Activated CD8-positive, alpha-beta memory T cell treated with anti-CD3 and anti-CD28 coated beads, Interleukin-2, amount 50 U/mL, for 1 hour (primary cell): Measurements from ENCODE around the gene CORO2B.

Experiments used
- DNase-seq: peaks from one replicate; pipeline ENCODE4 v3.0.0-alpha.2; 2020; ENCODE audit errors: extremely low read depth

The CORO2B gene

DNA sequence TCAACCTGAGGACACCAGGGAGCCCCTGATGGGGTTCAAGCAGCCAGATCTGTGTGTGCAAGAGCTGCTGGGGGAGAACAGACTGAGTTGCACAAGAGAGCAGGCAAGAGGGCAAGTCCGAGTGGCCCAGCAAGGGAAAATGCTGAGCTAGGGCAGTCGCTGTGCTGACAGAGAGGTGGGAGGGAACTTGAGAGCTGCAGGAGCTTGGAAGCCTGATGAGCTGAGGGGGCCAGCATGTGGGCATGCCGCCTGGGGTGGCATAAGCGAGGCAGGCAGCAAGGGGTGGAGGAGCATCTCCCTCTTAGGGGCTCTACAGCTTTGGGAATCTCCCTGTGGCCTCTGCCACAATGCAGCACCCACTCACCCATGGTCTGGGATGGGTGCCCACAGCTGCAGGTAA is 4.7 kb upstream of the CORO2B start:
- DNase-seq = no peak

DNA sequence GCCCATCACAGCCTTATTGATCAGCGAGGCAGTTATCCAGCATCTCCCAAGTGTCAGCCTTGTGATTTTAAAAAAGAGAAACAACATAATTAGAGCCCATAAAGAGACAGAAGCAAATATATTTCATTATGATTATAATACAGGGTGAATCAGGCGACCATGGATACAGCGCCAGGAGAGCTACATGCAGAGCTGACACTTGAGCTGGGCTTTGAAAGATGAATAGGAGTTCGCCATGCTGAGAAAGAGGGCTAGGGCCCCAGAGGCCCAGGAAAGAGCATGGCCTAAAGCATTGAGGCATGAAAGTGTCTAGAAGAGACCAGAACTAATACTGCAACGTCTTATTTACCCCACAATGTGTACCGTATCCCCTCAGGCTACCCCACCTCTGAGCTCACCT is 4.2 kb upstream of the CORO2B start:
- no peak for DNase-seq

DNA sequence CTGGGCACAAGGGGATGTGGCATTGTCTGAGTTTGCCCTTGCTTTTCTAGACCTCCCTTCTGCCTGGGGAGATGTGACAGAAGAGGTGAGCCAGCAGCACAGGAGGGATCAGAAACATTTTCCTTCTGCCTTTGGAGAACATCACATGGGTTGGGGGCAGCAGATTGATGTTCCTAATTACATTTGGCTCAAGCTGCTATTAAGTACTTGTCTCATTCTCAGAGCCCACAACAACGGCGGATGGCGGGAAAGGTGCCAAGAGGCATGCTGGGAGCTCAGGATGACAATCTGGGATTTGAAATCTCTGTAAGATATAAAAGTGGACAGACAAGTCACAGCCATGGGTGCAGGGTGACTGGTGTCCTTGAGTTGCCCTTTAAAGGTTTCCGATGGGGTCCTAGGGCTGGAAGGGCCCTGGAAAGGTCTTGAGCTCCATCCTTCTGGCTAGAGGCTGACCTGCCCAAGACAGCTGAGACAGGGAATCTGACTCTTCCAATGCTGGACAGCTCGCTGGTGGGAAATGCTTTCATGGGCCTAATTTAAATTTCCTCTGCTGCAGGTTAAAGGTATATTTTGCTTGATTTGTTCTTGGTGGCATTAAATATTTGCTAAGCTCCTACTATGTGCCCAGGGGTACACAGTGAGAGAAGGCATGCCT is 2.4 kb upstream of the CORO2B start:
- DNase-seq = no peak

DNA sequence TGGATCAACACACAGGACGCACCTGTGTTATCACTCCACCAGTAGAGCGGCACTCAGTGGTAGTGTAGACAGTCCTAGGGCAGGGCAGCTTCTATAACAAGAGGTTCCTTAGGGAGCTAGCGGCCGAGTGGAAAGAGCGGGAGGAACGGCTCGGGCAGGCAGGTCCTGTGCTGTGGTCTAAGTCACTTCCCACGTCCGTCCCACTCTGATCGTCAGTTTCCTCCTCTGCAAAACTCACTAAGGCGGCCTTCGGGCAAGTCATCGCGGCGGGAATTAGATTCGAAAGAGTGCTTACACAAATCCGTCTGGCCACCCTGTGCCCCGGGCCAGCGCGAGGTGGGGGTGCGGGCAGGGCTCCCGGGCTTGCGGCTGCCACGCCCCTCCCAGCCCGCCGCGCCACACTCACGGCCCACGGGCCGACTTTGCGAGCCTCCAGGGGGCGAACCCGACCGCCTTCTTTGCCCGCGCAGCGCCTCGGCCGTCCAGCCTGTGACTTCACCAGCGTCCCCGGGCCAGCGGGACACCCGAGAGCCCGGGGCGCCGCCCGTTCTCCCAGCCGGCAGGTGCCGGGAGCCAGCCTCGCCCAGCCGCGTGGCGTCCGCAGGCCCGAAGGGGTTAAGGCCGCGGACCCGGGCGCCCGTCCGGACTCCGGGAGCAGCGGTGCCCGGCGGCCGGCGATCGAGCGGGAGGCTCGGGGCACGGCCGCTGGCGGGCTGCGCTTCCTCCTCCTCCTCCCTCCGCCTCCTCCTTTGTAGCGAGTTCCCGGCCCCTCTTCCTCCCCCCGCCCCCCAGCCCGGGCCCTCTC is 416 bp upstream of the CORO2B start:
- no peak for DNase-seq

DNA sequence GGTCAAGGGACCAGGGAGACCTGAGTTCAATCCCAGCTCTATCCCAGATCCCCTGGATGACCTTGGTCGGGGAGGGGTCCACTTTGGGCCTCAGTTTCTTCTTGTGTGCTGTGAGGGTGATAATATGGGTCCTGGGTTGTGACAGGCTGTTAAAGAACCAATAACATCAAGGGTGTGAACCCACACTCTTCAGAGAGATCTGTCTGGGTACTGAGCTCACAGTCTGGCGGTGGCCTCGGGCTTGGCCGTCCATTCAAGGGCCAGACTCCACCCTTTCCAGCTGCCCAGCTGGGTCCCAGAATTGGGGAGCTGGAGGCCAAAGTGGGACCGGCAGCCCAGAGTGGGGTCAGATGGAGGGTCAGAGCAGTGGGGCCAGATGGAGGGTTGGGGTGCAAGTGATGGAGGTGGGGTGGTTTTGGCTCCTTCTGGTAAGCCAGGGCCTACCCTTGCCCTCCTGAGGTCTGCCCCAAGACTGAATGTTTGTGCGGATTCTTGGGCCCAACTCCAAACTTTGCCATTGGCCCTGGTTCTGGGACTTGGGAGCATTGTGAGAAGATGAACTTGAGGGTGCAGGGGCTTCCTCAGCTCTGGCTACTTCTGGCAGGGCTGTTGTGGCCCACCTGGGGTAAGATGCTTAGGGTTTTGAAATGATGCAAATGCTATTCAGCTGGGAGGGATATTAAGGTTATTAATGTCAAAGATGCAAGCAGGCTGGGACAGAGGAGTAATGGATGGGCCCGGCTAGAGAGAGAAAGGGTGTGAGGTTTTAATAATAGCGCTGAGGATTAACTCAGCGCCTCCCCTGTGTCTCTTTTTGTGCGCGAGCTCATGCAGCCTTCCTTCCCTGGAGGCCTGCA is 1.5 kb downstream of the CORO2B start:
- DNase-seq = no peak

DNA sequence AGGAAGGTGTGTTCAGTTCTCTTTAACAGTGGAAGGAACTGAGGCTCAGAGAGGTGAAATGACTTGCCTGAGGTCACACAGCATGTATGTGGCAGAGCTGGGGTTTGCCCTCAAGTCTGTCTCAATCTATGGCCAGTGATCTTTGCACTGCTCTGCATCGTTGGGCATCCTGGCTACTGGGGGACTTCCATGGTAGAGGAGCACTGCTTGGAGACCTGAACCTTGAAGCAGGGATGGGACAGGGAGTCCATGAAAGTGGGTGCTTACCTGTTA is 2.0 kb downstream of the CORO2B start:
- DNase-seq = no peak

DNA sequence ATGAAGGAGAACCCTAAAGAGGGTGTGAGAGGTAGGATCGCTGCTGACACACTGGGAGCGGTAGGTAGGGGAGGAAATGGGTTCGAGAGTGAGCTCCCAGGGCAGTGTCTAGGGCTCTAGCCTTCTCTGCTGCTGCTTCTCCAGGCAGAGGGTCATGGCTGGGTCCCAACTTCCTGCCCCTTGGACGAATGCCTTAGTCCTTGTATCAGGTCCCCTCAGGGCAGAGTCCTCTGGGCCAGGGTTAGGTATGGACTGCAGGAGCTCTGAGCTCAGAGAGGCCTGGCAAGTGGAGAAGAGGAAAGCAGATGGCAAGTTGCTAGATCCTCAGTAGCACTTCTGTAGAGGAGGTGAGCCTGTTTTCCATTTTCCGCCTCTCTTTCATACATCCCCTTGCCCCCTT is 2.9 kb downstream of the CORO2B start:
- DNase-seq = no peak

DNA sequence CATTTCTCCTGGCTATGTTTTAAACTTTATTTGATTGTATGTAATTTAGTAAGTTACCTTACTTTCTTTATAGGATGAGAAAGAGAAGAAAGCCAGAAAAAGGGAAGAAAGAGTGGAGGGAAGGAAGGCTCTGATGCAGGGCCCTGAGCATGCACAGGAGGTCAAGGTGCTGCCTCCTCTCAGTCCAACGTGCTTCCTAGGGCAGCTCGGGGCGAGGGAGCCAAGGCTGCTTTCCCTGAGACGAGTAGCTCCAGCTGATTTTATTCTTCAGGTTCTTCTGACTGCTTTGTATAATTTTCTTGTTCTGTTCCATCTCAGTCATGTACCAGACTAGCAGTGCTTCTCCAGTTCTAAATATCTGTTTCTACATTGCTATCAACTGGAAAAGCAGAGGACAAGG is 3.4 kb downstream of the CORO2B start:
- no peak for DNase-seq

DNA sequence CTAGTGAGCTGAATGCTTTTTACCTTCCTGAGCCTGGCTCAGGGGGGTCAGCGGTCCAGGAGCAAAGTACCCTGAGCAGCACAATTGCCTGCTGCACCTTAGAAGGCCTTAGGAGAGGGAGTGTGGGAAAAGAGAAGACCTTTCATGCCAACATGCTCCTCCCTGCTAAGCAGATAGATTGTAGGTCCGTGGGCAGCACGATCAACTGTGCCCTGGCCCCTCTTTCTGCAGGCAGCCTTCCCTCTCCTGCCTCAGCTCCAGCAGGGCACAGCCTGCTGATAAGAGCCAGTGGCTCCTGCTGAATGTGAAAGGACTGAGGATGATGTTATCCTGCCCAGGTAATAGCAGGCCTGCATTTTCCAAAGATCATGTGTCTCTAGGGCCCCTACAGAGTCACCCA is 4.1 kb downstream of the CORO2B start:
- DNase-seq = no peak

DNA sequence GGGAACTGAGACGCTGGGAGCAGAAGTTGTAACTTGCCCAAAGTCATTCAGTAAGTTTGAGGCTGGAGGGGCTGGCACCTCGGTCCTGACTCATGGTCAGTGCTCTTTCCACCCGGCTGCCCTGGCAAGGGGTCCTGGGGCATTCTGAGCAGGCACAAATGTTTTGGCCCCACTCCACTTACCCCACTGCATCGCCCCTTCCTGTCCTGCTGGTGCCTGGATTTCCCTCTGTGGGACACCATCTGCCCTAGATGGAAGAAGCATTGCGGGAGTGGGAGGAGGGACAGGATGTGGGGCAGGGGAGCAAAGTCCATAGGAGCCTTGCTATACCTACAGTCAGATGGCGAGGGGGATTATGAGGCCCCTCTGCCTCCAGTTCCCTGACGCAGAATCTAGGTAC is 4.5 kb downstream of the CORO2B start:
- DNase-seq = no peak

DNA sequence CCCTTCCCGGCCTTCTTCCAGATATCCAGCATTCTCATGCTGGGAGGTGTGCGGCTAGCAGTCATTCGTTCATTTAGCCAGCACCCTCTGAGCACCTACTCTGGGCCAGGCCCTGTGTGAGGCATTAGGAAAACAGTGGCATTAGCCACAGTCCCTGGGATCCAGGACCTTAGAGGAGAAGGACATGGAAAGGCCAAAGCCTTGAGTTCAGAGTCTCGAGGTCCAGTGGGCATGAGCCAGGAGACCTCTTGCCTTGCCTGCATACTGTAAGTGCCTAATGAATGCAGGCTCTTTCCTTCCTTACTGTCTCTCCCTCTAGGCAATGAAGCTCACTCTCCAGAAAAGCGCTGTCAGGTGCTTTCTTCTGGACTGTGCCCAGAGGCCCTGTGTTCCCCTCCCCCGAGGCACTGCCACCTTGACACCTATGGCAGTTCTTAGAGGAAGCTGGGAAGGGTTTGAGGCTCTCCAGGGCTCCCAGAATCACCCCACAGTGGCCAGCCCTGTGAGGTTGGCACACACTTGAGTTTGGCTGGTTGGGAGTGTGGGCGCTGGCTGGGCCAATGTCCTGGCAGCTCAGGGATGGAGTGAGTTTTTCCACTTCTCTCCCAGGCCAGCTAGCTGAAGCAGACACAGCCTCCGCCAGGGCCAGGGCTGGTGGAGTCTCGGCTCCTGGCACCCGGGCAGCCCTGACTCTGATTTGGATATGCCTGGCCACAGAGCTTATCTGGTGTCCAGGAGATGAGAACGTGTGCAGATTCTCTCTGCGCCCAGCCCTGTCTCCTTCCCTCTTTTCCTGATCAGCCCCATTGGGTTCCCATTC is 5.4 kb downstream of the CORO2B start:
- DNase-seq = no peak

DNA sequence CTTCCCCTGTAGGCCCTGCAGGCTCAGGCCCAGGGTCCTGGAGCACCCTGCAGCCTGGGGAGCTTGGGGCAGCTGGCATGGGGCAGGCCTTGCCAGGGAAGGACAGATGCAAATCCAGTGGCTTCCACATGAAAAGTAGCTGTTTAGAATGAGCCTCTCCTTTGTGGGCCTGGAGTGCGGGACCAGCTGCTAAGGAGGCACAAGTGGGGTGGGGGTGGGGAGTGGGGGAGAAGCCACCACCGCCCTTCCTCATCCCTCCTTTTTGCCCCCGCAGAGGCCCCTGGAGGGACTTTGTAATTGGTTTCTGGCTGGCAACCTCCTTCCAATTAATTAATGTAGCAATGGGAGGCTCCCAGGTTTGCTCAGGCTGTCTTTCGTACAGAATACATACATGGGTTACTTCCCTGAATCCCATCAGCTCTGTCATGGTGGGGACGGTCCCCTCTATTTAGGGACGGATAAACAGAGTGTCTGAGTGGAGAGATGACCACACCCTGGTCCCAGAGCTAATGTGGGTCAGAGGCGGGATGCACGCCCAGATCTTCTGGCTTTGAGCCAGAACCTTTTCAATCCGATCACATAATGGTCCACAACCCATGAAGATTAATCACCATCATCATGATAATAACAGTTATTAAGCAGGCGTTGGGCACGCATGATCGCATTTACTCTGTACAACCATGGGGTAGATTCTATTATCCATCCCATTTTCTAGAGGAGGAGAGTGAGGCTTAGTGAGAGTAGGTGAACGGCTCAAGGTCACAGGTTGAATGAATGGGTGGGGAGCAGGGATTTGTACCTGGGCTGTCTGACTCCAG is 6.2 kb downstream of the CORO2B start:
- no peak for DNase-seq

DNA sequence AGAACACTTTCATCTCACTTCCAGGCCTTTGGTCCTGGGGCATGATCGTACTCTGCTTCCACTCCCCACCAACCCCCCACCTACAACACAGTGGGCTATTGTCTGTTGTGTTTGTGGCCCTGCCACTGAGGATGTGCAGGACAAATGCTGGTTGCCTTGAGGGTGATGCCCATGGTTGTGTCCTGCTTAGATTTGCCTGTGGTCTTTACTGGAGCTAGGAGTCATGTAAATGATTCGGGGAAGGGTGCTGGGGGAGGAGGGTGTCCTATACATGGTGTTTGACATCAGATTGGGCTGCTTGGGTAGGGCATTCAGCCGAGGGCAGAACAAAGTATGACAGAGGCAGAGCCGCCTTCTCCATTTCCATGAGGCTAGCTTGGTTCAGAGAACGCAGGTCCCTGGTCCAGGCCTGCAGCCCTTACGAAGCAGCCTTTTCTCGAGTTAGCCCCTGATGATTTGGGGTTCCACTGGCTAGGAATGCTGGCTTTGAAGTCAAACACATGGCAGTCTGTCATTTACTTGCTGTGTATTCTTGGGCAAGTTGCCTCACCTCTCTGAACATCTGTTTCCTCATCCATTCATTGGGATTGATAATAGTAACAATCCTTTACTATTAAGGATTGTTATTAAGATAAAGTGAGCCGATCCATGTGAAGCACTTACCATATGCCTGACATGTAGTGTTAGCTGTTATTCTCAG is 6.9 kb downstream of the CORO2B start:
- no peak for DNase-seq

DNA sequence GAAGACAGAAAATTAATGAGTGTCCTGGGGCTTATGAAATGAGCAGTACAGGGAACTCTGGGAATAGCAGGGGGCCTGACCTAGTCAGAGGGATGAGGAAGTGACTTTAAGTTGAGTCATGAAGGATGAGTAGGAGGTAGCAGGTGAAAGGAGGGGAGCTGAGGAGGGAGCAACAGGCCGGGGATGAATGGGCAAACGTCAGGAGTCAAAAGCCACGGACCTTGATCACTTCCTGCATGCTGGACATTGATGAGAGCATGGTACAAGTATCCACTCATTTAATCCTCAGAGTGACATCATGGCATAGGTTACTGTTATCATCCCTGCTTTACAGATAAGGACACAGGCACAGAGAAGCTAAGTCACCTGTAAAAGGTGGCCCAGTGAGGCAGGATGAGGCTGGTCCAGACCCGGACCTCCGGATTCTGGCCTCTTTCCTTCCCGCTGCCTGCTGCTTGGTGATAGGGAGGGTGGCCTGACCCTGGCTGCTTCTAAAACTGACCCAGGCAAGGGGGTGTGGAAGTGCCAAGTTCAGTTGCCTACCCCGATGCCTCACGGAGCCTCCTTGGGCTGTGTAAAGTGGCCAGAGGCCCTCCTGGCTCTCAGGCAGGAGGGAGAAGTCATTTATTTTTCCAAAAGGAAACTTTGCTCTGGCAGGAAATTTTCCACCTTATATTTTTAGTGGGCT is 7.6 kb downstream of the CORO2B start:
- DNase-seq = no peak

DNA sequence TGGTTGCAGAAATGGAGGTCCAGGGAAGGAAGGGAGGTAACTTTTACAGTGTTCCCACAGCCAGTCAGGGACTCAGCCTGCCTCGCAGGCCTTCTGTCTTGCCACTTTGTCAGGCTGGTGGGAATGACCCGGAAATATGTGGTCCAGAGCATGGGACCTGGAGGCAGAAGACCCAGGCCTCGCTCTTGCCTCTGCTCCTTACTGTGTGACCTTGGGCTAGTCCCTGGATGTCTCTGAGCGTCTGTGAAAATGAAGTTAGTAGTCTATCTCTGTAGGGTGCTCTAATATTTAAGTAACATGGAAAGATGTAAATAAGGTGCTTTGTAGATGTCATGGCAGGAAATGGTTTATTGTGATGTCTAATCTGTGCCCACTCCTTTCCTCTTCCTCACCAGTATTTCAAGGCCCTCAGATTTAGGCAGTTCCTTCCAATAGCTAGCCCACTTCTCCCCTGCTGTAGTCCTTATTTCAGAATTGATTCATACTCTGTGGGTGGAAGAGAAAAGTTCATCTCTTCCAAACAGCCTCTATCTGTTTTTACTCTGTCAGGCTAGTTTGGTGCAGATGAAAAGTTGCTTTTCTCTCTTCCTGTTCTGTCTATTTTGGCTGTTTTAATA is 9.1 kb downstream of the CORO2B start:
- no peak for DNase-seq

DNA sequence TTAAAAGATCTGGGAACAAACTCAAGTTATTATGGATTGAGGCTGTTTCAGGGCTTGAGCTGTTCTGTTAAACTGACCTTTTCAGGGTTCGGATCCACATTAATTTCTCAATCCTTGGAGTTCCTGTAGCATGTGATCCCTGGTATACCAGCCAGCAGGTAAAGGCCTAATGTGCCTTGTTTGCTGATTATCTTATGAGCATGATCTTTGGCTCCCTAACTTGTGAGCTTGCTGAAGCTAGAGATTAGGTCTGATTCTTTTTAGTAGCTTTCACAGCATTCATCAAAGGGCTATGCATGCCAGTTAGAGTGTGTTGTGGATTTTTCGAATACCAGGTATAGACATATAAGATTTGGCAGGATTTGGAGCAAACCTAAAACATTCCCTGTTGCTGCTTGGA is 10.3 kb downstream of the CORO2B start:
- no peak for DNase-seq

DNA sequence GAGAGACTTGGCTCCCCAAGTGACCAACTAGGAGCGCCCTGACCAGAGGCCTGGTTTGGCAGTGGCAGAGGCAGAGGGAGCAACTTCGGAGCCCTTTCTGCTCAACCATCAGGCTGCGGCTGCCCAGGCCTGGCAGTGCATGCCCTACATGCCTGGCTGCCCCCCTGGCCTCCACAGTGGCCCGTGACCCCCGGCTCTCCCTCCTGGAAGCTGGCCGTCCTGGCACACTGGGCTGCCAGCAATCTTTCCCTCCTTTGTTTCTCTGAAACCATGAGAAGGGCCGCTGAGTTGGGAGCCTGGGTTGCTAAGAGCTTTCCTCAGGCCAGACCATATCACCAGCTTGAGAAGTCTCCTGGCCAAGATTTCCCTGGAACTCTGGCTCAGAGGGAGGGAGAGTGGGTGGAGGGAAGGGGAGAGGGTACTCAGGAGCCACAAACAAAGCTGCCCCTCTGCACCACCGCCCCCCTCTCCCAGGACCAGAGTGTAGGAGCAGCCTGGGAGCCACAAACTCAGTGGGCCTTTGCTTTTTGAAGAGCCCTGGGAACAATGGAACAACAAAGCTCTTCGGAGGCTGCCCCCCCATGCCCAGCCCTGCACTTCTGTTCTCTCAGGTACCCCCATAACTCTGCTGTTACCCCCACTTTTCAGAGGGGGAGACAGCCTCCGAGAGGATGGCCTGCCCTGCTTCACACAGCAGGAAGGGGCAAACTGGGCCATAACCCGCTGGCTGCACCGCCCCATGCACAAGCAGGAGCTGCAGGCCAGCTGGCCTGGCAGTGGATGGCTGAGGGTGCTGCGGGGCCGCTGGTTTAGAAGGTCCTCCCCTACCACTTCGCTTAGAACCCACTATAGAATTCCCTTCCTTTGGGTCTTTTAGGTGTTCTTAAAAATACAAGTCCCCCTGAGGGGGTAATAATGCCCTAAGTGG is 11.3 kb downstream of the CORO2B start:
- no peak for DNase-seq

DNA sequence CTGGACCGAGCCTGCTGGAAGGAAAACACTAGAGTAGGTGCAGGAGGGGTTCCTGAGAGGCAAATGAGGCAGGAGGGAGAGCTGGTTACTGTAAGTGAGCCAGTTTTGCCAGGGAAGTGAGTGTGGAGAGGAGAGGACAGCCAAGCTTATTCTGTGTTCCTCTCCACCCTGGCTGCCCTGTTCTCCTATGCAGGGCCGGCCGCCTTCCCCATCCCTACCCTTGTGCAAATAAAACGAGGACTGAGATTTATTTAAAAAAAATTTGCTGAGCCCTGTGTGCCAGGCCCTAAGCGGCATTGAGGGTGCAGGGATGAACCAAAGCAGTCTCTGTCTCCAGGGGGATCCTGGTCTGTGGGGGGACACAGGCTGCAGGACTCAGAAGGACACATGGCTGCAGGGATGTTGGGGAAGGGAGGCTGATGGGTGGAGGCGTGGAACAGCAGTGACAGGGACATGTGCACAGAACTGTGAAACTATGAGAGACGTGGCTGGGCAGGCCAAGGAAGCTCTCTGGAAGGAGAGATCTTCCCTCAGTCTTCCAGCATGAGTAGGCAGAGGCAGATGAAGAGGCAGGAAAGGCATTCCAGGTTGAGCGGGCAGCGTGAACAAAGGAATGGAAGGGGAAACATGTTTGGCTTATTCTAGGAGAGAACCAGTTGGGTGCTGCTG is 12.1 kb downstream of the CORO2B start:
- DNase-seq = no peak
